Right lung (tissue), 5 donors: ENCODE measurements around the gene SYNPO2. TPM values are rescaled to one million over a fixed set of nuclear protein-coding genes. Genes with fewer than 3 reads are reported as not detected.
"Not testable (repeated sequence)": the region's sequence is repeated elsewhere in the genome, so short reads cannot be mapped to it uniquely, and the experiment has no call there.

Experiments
- DNase-seq, 2 donors: peaks; one replicate each; pipeline ENCODE4 v3.0.0-alpha.2; 2013
- polyA plus RNA-seq, 5 donors: library from polyadenylated mRNA; unstranded; fragments of 120-200 nt; gene quantifications; one replicate each; pipeline versions ENCODE4 v1.2.1 to v1.2.3, GENCODE V29; 2013; ENCODE audit warnings: inconsistent platforms in 1 of 5, low replicate concordance in 1 of 5; ENCODE audit not compliant: insufficient read length in 5 of 5, insufficient read depth in 1 of 5

Gene SYNPO2
- polyA plus RNA-seq, 5 donors = 3.3 to 5.7 (median 4.3) TPM

DNA sequence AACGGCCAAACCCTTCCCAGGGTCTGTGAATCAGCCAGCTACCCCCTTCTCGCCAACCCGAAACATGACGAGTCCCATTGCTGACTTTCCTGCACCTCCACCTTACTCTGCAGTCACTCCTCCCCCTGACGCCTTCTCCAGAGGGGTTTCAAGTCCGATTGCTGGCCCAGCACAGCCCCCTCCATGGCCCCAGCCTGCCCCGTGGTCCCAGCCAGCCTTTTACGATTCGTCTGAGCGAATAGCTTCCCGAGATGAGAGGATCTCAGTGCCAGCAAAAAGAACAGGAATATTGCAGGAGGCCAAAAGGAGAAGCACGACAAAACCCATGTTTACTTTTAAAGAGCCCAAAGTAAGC is 141.9 kb downstream of the SYNPO2 start:
- DNase-seq = no peak

DNA sequence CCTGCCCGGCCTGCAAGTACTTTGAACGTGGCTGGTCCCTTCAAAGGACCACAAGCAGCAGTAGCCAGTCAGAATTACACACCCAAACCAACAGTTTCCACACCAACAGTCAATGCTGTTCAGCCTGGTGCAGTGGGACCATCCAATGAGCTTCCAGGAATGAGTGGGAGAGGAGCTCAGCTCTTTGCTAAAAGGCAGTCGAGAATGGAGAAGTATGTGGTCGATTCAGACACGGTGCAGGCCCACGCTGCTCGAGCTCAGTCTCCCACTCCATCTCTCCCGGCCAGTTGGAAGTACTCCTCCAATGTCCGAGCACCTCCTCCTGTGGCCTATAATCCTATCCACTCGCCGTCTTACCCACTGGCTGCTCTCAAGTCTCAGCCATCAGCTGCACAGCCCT is 142.6 kb downstream of the SYNPO2 start:
- no peak for DNase-seq

GRCh38 chr4:119032921-119033685 is 144.4 kb downstream of the SYNPO2 start:
- no peak for DNase-seq

GRCh38 chr4:119034276-119035008 is 145.8 kb downstream of the SYNPO2 start:
- DNase-seq = no peak

DNA sequence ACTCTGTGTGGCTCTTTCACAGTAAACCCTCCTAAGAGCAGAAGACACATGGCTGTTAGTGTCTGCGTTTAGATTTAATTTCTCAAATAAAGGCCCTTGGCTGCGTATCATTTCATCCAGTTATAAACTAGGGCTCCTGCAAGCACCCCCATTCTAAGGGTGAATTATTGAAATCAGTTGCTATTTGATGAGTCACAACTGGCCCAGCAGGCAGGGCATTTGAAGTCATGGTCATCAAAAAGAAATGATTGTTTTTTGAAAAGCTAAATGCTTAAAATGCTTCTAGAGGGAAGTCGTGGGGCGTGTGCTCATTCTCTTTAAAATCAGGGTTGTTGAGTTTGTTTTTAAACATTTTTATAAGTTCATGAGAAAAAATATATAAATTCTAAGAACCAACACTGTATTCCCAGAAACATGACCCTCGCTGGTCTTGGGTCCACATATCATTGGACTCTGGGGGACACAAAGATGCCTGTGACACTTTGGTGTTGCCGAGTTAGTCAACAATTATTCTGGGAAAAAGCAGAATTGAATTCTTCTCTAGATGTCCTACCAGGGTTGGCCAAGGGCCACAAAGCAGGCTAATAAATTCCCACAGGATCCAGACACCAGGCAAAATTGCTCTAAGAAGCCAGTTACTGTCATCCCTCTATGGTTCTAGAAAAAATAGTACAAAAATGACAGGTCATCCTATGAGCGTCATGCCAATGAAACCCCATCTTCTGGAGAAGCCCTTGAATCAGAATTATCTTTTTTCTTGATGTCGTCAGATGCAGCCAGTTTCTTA is 147.5 kb downstream of the SYNPO2 start:
- DNase-seq = no peak

DNA sequence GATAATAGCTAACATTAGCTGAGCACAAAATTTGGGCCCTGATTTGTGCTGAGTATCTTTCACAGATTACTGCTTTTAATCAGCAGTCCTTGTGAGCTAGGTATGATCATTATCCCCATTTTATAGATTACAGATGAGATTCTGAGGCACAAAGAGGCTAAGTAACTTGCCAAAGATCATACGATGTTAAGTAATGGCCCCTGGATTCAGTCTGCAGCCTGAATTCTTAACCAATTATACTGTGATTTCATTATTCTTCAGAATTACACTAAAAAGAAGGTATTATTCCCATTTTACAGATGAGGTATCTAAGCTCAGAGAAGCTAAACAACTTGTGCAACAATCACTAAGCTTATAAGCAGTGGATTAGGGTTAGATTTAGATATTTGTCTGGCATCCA is 149.1 kb downstream of the SYNPO2 start:
- DNase-seq = no peak

DNA sequence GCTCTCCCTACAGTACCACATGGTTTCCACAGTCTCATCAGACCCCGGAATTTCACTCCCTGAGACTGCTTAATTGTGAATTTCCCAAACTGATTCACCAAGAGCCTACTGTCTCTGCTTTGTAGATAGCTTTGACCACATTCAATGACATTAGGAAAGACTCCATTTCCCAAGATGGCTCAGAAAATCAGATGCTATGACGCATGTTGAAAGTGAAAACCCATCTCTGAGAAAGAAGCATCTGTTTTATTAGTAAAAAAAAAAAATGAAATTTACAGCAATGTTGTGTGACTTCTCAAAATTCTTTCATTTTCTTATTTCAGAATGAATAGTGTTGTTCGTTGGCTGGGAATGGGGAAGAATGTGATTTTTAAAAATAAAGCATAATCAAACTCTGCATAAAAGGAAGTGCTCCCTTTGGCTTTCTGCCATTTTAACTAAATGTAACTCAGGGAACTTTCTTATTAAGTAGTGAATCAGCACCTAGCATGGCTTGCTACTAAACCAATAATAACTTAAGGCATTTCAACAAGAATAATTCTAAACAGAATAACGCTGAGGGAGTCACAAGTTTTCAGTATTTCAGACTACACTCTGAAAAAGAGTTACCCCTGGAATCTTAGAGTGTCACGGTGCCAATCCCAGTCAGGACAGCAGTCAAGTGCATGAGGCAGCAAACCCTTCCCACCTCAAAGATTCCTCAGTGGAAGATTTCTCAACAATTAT is 149.6 kb downstream of the SYNPO2 start:
- no peak for DNase-seq

DNA sequence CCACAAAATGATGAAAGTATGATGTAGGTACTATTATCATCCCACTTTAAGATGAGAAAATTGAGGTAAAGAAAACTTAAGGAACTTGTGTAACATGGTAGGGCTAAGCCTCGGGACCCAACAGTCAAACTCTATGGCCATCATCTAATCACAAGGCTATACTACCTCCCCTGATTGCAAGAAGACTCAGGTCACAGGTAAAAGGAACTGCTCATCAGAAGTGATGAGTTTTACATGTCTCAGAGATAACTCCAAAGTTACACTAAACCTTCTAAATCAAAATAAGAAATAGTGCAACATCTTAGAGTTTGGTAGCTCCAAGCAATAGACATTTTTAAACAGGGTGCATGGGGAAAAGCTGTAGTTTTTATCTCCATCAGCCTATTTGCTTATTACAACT is 150.5 kb downstream of the SYNPO2 start:
- no peak for DNase-seq

DNA sequence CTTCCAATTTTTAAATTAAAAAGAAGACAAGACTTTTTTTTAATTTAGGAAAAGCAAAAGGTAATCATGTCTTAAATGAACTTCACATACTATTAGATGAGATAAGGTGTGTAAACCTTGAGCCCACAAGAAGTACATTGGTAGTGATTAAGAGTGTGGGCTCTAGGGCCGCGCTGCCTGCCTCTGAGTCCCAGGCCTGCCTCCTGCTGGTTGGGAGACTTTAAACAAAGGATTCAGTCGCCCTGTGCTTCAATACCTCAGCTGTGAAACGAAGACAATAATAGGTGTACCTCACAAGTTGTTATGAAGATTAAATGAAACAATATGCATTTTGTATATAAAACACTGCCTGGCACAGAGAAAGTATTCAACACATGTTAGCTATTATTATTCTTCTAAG is 151.1 kb downstream of the SYNPO2 start:
- DNase-seq = no peak

DNA sequence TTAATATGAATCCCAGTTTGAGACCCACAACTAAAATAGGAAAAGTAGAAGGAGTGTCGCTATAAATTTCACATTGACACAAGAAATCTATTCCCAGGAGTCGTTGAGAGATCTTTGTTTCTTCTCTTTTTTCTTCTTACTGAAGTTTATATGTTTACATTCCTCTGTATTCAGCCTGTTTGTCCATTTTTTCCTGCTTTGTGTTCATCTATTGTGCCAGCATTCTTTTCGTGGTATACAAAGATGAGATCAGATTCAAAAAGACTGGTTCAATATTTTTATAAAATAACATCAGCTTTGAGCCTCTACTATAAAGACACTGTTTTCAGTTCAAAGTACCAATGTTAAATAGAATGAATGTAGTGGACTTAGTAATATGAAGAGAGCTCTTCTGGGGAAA is 151.6 kb downstream of the SYNPO2 start:
- no peak for DNase-seq

DNA sequence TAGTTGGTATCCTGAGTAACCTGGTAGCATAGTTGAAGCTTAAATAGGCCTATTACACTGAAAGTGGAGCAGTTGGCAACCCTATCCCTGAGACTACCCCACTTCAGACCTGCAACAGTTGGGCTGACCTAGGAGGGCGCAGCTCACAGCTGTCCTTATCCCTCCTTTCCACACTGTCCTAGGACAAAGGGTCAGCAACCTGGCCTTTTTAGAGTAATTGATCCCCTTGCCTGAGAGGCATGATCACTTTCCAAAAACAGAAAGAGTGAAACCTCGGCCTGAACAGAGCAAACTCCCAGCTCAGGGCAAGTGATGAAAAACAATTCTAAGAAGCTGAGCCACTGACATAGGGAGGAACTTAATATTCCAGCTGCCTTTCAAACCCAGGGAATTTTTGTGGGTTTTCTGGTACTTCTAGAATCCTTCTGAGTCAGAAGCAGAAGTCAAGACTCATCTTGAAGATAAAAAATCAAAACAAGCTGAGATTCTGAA is 152.1 kb downstream of the SYNPO2 start:
- DNase-seq = no peak

- no peak for DNase-seq
These were observed 152.7 kb downstream of the SYNPO2 start for GRCh38 chr4:119041396-119041795.

GRCh38 chr4:119041951-119042560 is 153.4 kb downstream of the SYNPO2 start:
- peak; percentile 56 to 65 for DNase-seq

DNA sequence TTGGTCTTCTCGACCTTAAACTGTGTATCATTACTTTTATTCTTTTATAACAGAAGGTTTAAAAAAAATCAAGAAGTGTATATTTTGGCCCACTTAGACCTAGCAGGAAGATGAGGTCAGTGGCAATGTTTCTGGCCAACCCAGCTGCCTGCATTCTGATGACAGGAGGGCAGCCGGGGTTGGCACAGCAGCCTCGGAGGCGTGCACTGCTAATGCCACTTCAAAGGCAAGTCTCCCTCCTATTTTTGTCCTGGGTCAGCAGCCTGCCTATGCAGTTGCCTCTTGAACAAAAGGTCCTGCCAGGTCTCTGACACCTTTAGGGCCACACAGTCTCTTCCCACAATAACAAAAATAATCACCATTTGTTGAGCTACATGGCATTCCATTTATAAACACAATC is 157.6 kb downstream of the SYNPO2 start:
- DNase-seq = no peak

- not testable (repeated sequence) for DNase-seq
These were observed 158.4 kb downstream of the SYNPO2 start for GRCh38 chr4:119047059-119047458.

GRCh38 chr4:119048446-119048845 is 159.8 kb downstream of the SYNPO2 start:
- DNase-seq = no peak

GRCh38 chr4:119049342-119049741 is 160.7 kb downstream of the SYNPO2 start:
- no peak for DNase-seq

DNA sequence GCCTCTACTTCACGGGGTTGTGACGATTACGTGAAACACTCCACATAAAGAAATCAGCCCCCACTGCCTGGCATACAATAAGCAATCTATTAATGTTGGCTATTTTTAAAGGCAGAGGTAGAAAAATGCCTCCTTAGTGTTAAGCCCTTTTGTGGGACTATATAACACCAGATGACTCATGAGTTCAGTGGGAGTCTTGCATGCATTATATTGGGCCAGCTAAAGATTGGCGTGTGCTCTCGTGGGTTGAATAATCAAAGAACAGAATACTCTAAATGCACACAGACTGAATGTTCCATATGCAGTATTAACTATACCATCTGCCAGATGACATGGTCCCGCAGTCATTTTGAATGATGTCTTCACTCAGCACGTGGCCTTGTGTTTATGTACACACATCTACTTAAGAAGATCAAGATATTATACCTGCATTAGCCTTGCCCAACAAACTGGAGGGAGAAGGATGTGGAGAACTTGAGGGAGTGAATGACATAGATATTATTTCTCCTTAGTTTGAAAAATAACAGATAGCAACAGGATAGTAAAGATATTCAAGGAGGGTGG is 162.0 kb downstream of the SYNPO2 start:
- DNase-seq = no peak

- no peak for DNase-seq
These were observed 164.6 kb downstream of the SYNPO2 start for GRCh38 chr4:119053245-119053644.

DNA sequence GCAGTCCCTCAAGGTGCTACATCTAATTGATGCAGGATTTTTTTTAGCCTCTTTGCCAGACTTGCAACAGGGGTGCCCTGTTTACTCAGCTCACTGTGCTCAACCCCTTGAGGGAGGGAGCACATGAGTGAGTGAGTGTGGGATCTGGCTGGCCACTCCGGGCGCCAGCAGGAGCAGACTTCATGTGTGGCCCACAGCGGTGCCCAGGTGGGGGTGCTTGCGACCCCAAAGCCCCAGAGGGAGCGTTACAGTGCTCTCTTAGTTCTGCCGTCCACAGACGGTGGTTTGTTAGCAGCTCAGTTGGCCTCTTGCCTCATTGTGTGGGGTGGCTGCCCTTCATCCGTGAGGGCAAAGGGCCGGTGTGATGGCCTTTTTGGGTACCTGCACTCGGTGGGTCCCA is 165.3 kb downstream of the SYNPO2 start:
- no peak for DNase-seq

GRCh38 chr4:119057417-119057816 is 168.8 kb downstream of the SYNPO2 start:
- DNase-seq = no peak
